IPS DF 6.9 (cell line): ENCODE results near the gene COG4.
A peak's percentile ranks its signal among the peaks of the same experiment; 100 is the strongest.
"Not testable (repeated sequence)": the region's sequence is repeated elsewhere in the genome, so short reads cannot be mapped to it uniquely, and the experiment has no call there.

Experiments
- DNase-seq: peaks from one replicate; pipeline ENCODE4 v3.0.0-alpha.2; 2013; ENCODE audit warnings: low read depth, low spot score
- H3K27ac ChIP-seq: one replicate; pipeline ENCODE4 v1.5.1; 2013; ENCODE audit warnings: low read length, control low read depth
- H3K27me3 ChIP-seq: 2 replicates; pipeline ENCODE4 v1.6.1; 2013; ENCODE audit warnings: mild to moderate bottlenecking, low read length; ENCODE audit not compliant: control insufficient read depth, insufficient read depth
- H3K36me3 ChIP-seq: 2 replicates; pipeline ENCODE4 v1.6.1; 2013; ENCODE audit warnings: low read length; ENCODE audit not compliant: control insufficient read depth, insufficient read depth
- H3K4me1 ChIP-seq: 2 replicates; pipeline ENCODE4 v1.6.1; 2013; ENCODE audit warnings: low read length; ENCODE audit not compliant: control insufficient read depth, insufficient read depth
- H3K4me3 ChIP-seq: 2 replicates; pipeline ENCODE4 v1.5.1; 2013; ENCODE audit warnings: mild to moderate bottlenecking, low read length
- H3K9me3 ChIP-seq: 2 replicates; pipeline ENCODE4 v1.6.1; 2013; ENCODE audit warnings: low read length, inconsistent platforms; ENCODE audit not compliant: control insufficient read depth, insufficient read depth
- whole genome bisulfite sequencing: extraction: QIAGEN DNeasy Blood & Tissue Kit; methylation state at CpG from one replicate; pipeline ENCODE4 v1.1.7; 2013; ENCODE audit warnings: mixed read lengths, missing lambda C conversion rate; ENCODE audit not compliant: insufficient read length, insufficient coverage; 5-methylcytosine and 5-hydroxymethylcytosine counted together

Gene COG4

GRCh38 chr16:70457446-70458166, 65.7 kb downstream of the COG4 start:
- Histone ChIP-seq H3K4me1 (peaks cover 2% of the 10 kb centered on the region; the same call in 1 of the 2 replicates), H3K36me3 (no peaks in the 10 kb centered on the region), H3K27ac (no peak overlapping the region), H3K9me3 (no peaks in the 10 kb centered on the region), H3K4me3 (no peak overlapping the region), H3K27me3 (no peaks in the 10 kb centered on the region)
- no CpG with 5 or more reads among the region's 5 CpGs for WGBS
- DNase-seq: no peak

- Histone ChIP-seq H3K27me3 (no peaks in the 10 kb centered on the region), H3K36me3 (no peaks in the 10 kb centered on the region), H3K9me3 (no peaks in the 10 kb centered on the region), H3K27ac (no peak overlapping the region), H3K4me3 (no peak overlapping the region), H3K4me1 (peaks cover 2% of the 10 kb centered on the region; the same call in 1 of the 2 replicates)
- WGBS: no CpG with 5 or more reads among the region's 7 CpGs
- DNase-seq: no peak
These were observed 67.4 kb downstream of the COG4 start for GRCh38 chr16:70455910-70456309.

GRCh38 chr16:70454222-70455034, 68.9 kb downstream of the COG4 start, which contains the start of gene FCSK:
TSS of gene FCSK (plus strand) at chr16:70454595. CDS start at chr16:70463191, 8,596 bp downstream.
- no peak within 1 kb of the TSS for H3K27ac ChIP-seq
- H3K9me3 ChIP-seq: no peaks in the 10 kb centered on the region
- H3K4me3 ChIP-seq: peak within 1 kb of the TSS; percentile 59; the same call in 1 of the 2 replicates
- H3K4me1 ChIP-seq: no peaks in the 10 kb centered on the region
- H3K36me3 ChIP-seq: no peaks in the 10 kb centered on the region
- no peak for DNase-seq
- WGBS: no CpG with 5 or more reads among the region's 67 CpGs
- H3K27me3 ChIP-seq: no peaks in the 10 kb centered on the region

GRCh38 chr16:70453892-70454221, 69.5 kb downstream of the COG4 start:
- WGBS: no CpG with 5 or more reads among the region's 8 CpGs
- Histone ChIP-seq H3K27ac (no peak overlapping the region), H3K36me3 (no peaks in the 10 kb centered on the region), H3K4me1 (no peaks in the 10 kb centered on the region), H3K27me3 (no peaks in the 10 kb centered on the region), H3K9me3 (no peaks in the 10 kb centered on the region), H3K4me3 (peak overlapping the region; percentile 59; the same call in 1 of the 2 replicates)
- no peak for DNase-seq

GRCh38 chr16:70453117-70453891, 70.0 kb downstream of the COG4 start:
- no CpG with 5 or more reads among the region's 11 CpGs for WGBS
- no peak overlapping the region for H3K27ac ChIP-seq
- no peaks in the 10 kb centered on the region for H3K9me3 ChIP-seq
- no peaks in the 10 kb centered on the region for H3K36me3 ChIP-seq
- peak overlapping the region; percentile 59; the same call in 1 of the 2 replicates for H3K4me3 ChIP-seq
- H3K27me3 ChIP-seq: no peaks in the 10 kb centered on the region
- no peaks in the 10 kb centered on the region for H3K4me1 ChIP-seq
- no peak for DNase-seq

GRCh38 chr16:70451004-70451340, 72.4 kb downstream of the COG4 start:
- H3K9me3 ChIP-seq, H3K4me1 ChIP-seq, DNase-seq, H3K27ac ChIP-seq, H3K27me3 ChIP-seq, H3K4me3 ChIP-seq, H3K36me3 ChIP-seq: not testable (repeated sequence)
- WGBS: no CpG with 5 or more reads among the region's 25 CpGs

- not testable (repeated sequence) for DNase-seq, H3K27ac ChIP-seq, H3K9me3 ChIP-seq, H3K4me1 ChIP-seq, H3K36me3 ChIP-seq, H3K27me3 ChIP-seq, H3K4me3 ChIP-seq
- no CpG with 5 or more reads among the region's 37 CpGs for WGBS
These were observed 73.0 kb downstream of the COG4 start for GRCh38 chr16:70450142-70451003.

- no peaks in the 10 kb centered on the region for H3K36me3 ChIP-seq
- H3K4me1 ChIP-seq: peaks cover 2% of the 10 kb centered on the region; the same call in 1 of the 2 replicates
- no CpG with 5 or more reads among the region's 6 CpGs for WGBS
These were observed 75.3 kb downstream of the COG4 start for GRCh38 chr16:70448075-70448474.

GRCh38 chr16:70444249-70445063, 78.9 kb downstream of the COG4 start:
- H3K27ac ChIP-seq: no peak overlapping the region
- WGBS: no CpG with 5 or more reads among the region's 4 CpGs

More at GRCh38 chr16:70448075-70448474, 75.3 kb downstream of the COG4 start:
- H3K9me3 ChIP-seq: no peaks in the 10 kb centered on the region
- H3K4me3 ChIP-seq: no peak overlapping the region
- no peak for DNase-seq
- no peak overlapping the region for H3K27ac ChIP-seq
- no peaks in the 10 kb centered on the region for H3K27me3 ChIP-seq

More at GRCh38 chr16:70444249-70445063, 78.9 kb downstream of the COG4 start:
- H3K9me3 ChIP-seq: no peaks in the 10 kb centered on the region
- no peaks in the 10 kb centered on the region for H3K36me3 ChIP-seq
- peaks cover 2% of the 10 kb centered on the region; the same call in 1 of the 2 replicates for H3K4me1 ChIP-seq
- no peak for DNase-seq
- no peak overlapping the region for H3K4me3 ChIP-seq
- H3K27me3 ChIP-seq: no peaks in the 10 kb centered on the region
